WI38 (cell line): ENCODE measurements around the gene MGMT.

ENCODE experiments used
- H3K4me3 ChIP-seq: 2 replicates; pipeline ENCODE4 v1.5.1; 2011; ENCODE audit warnings: low read depth, mild to moderate bottlenecking, control low read depth, low read length
- TF ChIP-seq, protein P1 (sequence below): IDR thresholded peaks from 2 replicates; pipeline ENCODE4 v1.5.1; 2012; ENCODE audit warnings: low read depth, mild to moderate bottlenecking, control low read depth, low read length

The MGMT gene

DNA sequence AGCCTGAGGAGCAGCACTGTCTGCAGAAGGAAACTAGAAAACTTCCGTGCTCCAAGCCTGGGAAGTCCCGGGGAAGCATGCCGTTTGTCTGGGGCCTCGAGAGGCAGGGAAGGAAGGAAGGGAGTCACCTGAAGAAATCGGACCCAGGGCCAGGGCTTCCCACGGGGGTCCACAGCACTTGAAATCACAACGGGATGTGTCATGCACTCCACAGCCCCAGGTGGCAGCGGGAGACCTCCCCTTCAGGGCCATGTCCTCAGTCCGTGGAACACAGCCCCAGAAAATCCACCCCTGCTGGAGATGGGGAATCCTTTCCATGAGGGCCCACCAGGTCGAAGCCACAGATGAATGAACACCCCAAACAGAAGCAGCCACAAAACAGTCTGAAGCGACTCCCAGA, 239.5 kb downstream of the MGMT start:
- TF ChIP-seq, protein P1, sequence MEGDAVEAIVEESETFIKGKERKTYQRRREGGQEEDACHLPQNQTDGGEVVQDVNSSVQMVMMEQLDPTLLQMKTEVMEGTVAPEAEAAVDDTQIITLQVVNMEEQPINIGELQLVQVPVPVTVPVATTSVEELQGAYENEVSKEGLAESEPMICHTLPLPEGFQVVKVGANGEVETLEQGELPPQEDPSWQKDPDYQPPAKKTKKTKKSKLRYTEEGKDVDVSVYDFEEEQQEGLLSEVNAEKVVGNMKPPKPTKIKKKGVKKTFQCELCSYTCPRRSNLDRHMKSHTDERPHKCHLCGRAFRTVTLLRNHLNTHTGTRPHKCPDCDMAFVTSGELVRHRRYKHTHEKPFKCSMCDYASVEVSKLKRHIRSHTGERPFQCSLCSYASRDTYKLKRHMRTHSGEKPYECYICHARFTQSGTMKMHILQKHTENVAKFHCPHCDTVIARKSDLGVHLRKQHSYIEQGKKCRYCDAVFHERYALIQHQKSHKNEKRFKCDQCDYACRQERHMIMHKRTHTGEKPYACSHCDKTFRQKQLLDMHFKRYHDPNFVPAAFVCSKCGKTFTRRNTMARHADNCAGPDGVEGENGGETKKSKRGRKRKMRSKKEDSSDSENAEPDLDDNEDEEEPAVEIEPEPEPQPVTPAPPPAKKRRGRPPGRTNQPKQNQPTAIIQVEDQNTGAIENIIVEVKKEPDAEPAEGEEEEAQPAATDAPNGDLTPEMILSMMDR = no peak
- H3K4me3 ChIP-seq = no peak overlapping the region

DNA sequence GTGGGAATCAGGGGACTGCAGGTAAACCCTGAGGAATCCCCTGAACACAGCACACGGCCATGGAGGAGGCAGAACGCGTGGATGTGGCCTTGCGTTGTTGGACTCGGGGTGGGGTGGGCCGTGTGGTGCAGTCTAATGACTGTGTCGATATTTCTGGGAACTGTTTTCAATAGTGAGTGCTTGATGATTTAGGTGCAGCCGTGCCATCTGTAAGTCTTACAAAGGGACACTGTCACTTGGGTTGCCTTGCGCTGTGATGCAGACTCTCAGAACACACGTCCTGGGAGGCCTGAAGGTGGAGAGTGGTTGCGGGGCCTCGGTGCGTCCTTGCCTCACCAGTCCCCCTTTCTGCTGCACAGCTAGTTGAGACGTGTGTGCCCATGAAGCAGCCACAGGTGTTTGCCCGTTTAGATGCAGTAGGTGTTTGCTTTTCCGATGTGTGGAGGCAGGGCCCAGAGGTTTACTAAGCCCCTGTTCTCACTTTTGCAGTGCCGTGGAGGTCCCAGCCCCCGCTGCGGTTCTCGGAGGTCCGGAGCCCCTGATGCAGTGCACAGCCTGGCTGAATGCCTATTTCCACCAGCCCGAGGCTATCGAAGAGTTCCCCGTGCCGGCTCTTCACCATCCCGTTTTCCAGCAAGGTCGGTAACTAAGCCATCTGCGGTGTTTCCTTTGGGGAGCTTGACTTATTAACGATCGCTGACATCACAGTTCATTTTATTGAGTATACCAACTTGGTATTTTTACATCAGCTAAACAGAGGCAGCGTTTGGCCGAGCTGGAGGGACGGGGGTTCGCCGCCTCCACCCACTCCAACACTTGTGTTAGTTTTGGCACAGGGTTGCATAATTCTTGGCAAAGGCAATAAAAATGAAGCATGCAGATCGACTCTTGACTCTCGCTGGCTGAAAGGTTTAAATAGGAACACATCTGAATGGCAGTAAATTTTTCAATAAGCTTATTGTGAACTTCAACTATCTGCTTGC, 240.7 kb downstream of the MGMT start:
- H3K4me3 ChIP-seq = no peak overlapping the region
- TF ChIP-seq, protein P1 = no peak

DNA sequence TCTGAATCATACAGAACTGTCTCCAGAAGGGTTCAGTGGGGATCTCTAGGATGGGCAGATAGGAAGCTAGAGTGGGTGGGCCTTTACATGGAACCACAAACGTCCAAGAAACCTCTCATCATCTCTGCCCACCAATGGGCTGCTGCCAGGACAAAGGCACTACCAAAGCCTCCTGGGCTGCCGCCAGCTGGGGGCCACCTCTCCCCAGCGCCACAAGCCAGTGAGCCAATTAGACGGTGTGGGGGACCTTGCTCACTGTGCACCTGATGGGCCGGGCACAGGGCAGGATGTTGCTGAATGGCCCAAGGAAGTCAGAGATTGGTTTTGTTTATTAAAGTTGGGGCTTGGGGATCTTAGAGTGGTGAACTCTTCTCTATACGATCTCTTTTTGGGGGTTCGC, 242.1 kb downstream of the MGMT start:
- no peak overlapping the region for H3K4me3 ChIP-seq
- TF ChIP-seq, protein P1 = no peak

DNA sequence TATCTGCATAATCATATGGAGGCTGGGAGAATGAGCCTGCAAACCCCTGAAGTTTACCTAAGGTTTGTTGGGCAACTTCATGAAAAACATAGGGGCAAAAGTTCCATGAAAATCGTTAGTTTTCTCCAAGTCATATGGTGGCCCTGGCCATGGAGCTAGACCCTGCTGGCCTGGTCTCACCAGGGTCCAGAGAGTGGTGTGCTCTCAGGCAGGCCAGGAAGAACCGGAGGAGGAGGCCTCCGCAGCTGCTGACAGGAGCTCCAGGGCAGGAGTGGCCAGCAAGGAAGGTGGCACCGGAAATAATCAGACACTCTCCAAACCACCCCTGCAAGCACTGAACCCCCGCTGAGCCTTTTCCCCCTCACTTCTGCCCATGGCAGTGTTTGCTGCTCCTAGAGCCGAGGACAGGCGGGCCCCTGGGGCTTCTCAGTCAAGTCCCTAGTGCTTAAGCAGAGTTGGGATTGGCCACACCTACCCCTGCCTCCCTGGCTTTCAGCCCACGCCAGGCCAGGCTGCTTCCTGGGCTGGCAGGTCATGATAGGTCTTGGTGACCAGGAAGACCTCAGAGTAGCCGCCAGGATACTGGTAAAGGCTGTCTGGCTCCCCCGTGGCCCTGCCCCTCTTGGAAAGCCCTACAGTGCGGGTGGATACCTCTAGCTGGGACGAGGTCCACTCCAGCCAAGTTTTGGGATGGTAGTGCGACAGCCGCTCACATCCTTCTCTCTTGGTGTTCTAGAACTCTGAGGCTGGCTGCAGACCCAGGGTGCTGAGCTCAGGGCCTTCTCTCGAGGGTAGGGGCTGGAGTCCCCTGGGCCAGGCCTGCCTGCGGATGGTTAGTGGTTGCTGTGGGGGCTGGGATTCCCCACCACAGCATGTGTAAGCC, 242.8 kb downstream of the MGMT start:
- TF ChIP-seq, protein P1 = no peak

DNA sequence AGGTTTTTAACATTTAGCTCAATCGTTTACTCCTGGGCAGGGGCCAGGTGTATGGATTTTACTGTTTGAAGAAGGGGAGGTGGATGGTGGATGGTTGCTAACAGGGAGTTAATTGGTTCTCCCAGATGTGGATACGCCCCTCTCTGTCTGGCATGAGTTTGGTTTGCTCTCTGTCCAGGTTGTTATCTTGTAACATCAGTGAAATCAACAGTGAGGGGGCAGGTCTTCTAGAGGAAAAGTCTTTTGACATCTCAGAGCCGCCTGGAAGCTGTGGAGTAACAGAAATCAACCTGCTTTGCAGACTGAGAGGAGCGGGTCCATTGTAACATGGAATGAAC, 243.4 kb downstream of the MGMT start:
- TF ChIP-seq, protein P1 = no peak
- no peak overlapping the region for H3K4me3 ChIP-seq

More for the DNA sequence above, 242.8 kb downstream of the MGMT start:
- no peak overlapping the region for H3K4me3 ChIP-seq

DNA sequence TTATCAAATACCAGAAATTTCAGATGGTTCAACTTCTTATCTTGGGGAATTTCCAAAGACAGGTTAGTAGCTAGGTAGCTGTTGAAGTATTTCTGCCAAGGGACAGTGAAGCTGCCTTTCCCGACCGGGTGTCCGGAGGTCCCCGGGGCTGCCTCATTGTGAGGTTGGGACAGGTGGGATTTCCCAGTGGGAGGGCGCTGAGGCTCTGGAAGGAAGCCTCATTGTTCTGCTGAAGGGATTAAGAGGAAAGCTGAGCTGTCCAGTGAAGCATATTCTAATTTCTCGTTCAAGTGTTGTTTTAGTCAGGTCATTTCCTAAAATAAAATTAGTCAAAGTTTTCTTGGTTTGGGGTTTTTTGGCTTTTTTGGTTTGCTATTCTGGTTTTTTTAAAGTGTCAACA, 244.2 kb downstream of the MGMT start:
- TF ChIP-seq, protein P1 = no peak
- H3K4me3 ChIP-seq = no peak overlapping the region
